Spinal cord (tissue), 10 donors: Measurements from ENCODE around the gene SUCNR1. TPM values are rescaled to one million over a fixed set of nuclear protein-coding genes. Genes with fewer than 3 reads are reported as not detected.
"Not testable (repeated sequence)": the region's sequence is repeated elsewhere in the genome, so short reads cannot be mapped to it uniquely, and the experiment has no call there.

ENCODE experiments used
- DNase-seq, 6 donors: peaks; one replicate each; pipeline versions ENCODE4 v3.0.0 to v3.0.0-alpha.2; 2013 to 2015; ENCODE audit warnings: low spot score in 6 of 6, low read depth in 4 of 6
- H3K27ac ChIP-seq: one replicate; pipeline ENCODE4 v1.5.1; 2013; ENCODE audit warnings: low read depth, low read length, control low read depth
- H3K27me3 ChIP-seq: one replicate; pipeline ENCODE4 v1.6.1; 2013; ENCODE audit warnings: low read length; ENCODE audit not compliant: control insufficient read depth, insufficient read depth
- H3K36me3 ChIP-seq: one replicate; pipeline ENCODE4 v1.6.1; 2013; ENCODE audit warnings: low read length; ENCODE audit not compliant: control insufficient read depth, insufficient read depth
- H3K4me1 ChIP-seq: one replicate; pipeline ENCODE4 v1.6.1; 2013; ENCODE audit warnings: low read length; ENCODE audit not compliant: control insufficient read depth, insufficient read depth
- H3K4me3 ChIP-seq: one replicate; pipeline ENCODE4 v1.5.1; 2013; ENCODE audit warnings: low read depth, low read length, control low read depth
- H3K9me3 ChIP-seq: one replicate; pipeline ENCODE4 v1.6.1; 2013; ENCODE audit warnings: low read length; ENCODE audit not compliant: control insufficient read depth, insufficient read depth
- WGBS: methylation state at CpG from one replicate; pipeline ENCODE4 v1.1.5; 2013; ENCODE audit warnings: missing lambda C conversion rate; ENCODE audit not compliant: insufficient coverage; 5-methylcytosine and 5-hydroxymethylcytosine counted together
- polyA plus RNA-seq, 2 donors: library from polyadenylated mRNA; unstranded; fragments of 120-200 nt; gene quantifications; one replicate each; pipeline ENCODE4 v1.2.1, GENCODE V29; 2013; ENCODE audit not compliant: insufficient read length in 2 of 2
- total RNA-seq, 2 donors: library from RNA; depleted of rRNA in 1 of 2; stranded (reverse); fragments of 120-200 nt in 1 of 2; fragments of >200 nt in 1 of 2; gene quantifications; one replicate each; pipeline versions ENCODE4 v1.2.3 to v1.2.4, GENCODE V29; 2013 to 2014
- donor health status: healthy.

SUCNR1 gene
- total and polyA plus RNA-seq, 4 donors: 0.44 to 2.6 (median 0.87) TPM

- H3K4me1 ChIP-seq: no peaks in the 10 kb centered on the region
- no peaks in the 10 kb centered on the region for H3K36me3 ChIP-seq
- no peak for DNase-seq
- no peak overlapping the region for H3K27ac ChIP-seq
- no CpG with 5 or more reads among the region's 2 CpGs for WGBS
- H3K27me3 ChIP-seq: no peaks in the 10 kb centered on the region
- no peaks in the 10 kb centered on the region for H3K9me3 ChIP-seq
- no peak overlapping the region for H3K4me3 ChIP-seq
Observed at GRCh38 chr3:151925876-151926275, 52.4 kb downstream of the SUCNR1 start.

DNA sequence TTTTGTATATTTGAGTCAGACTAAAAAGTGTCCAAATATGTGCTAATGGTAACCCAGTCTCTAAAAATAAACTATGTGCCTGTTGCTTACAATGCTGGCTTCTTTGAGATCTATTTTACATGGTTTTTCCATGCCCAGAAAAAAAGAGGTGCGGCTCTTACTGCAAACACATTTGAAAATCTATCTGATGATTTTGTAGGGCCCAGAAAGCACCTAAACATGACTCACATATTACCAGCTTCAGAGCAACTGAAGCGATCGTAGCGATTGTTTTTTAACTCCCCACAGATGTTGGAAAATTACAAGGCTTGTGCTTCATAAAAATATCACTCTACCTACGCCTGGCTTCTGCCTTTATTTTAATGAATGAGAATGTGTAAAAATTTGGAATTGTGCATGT, 53.5 kb downstream of the SUCNR1 start:
- no peak overlapping the region for H3K27ac ChIP-seq
- H3K9me3 ChIP-seq: no peaks in the 10 kb centered on the region
- H3K4me1 ChIP-seq: no peaks in the 10 kb centered on the region
- no peaks in the 10 kb centered on the region for H3K27me3 ChIP-seq
- no peaks in the 10 kb centered on the region for H3K36me3 ChIP-seq
- WGBS: no CpG with 5 or more reads among the region's 5 CpGs
- DNase-seq: peak in 1 of 6 donors; percentile 16
- no peak overlapping the region for H3K4me3 ChIP-seq

- H3K27ac ChIP-seq, H3K36me3 ChIP-seq, H3K4me3 ChIP-seq, H3K4me1 ChIP-seq, DNase-seq, H3K9me3 ChIP-seq, H3K27me3 ChIP-seq: not testable (repeated sequence)
- WGBS: 97% methylated on average over 48 of the region's 49 CpGs
Observed at GRCh38 chr3:151927915-151928525, 54.6 kb downstream of the SUCNR1 start.

GRCh38 chr3:151931171-151931570, 57.7 kb downstream of the SUCNR1 start:
- H3K4me3 ChIP-seq: no peak overlapping the region
- no peak overlapping the region for H3K27ac ChIP-seq
- H3K4me1 ChIP-seq: no peaks in the 10 kb centered on the region
- H3K27me3 ChIP-seq: no peaks in the 10 kb centered on the region
- WGBS: no CpG with 5 or more reads among the region's 1 CpG
- H3K36me3 ChIP-seq: no peaks in the 10 kb centered on the region
- no peaks in the 10 kb centered on the region for H3K9me3 ChIP-seq
- no peak for DNase-seq

- Histone ChIP-seq H3K9me3 (no peaks in the 10 kb centered on the region), H3K27ac (no peak overlapping the region), H3K27me3 (no peaks in the 10 kb centered on the region), H3K4me3 (no peak overlapping the region), H3K36me3 (no peaks in the 10 kb centered on the region), H3K4me1 (no peaks in the 10 kb centered on the region)
- DNase-seq: no peak
- WGBS: no CpG with 5 or more reads among the region's 2 CpGs
Observed at GRCh38 chr3:151933234-151933853, 59.9 kb downstream of the SUCNR1 start.

Other genes with a start within 250 kb of the SUCNR1 start
- gene AADACL2, start 139.7 kb upstream of the SUCNR1 start, total RNA-seq: not detected
- not detected for gene AADACL2, start 139.7 kb upstream of the SUCNR1 start, polyA plus RNA-seq
- gene AADAC, start 59.5 kb upstream of the SUCNR1 start, total RNA-seq: under 1 TPM in 1 of 2 donors, not detected in 1; 0.11 TPM
- not detected for gene AADAC, start 59.5 kb upstream of the SUCNR1 start, polyA plus RNA-seq